ENCODE measurements around the gene SPHK2.
A peak's percentile ranks its signal among the peaks of the same experiment; 100 is the strongest.
"Not testable (repeated sequence)": the region's sequence is repeated elsewhere in the genome, so short reads cannot be mapped to it uniquely, and the experiment has no call there.

Gene SPHK2

GRCh38 chr19:48660852-48661710 is 41.8 kb downstream of the SPHK2 start:
- peak; percentile 93 to 95 (median 95) for DNase-seq

- DNase-seq: no peak
Observed at GRCh38 chr19:48661711-48662090, 42.4 kb downstream of the SPHK2 start.

- no peak for DNase-seq
Observed at GRCh38 chr19:48663667-48664066, 44.4 kb downstream of the SPHK2 start.

GRCh38 chr19:48664476-48664875 is 45.2 kb downstream of the SPHK2 start:
- DNase-seq: no peak

GRCh38 chr19:48665786-48666185 is 46.5 kb downstream of the SPHK2 start:
- DNase-seq: no peak

GRCh38 chr19:48668332-48668731 is 49.0 kb downstream of the SPHK2 start:
- no peak for DNase-seq

- DNase-seq: no peak
Observed at GRCh38 chr19:48668761-48669160, 49.5 kb downstream of the SPHK2 start.

- no peak for DNase-seq
Observed at GRCh38 chr19:48669903-48670668, 50.8 kb downstream of the SPHK2 start.

- DNase-seq: no peak
Observed at GRCh38 chr19:48670699-48671445, 51.6 kb downstream of the SPHK2 start.

GRCh38 chr19:48671446-48671995 is 52.2 kb downstream of the SPHK2 start:
- DNase-seq: no peak

- no peak for DNase-seq
Observed at GRCh38 chr19:48672994-48673393, 53.7 kb downstream of the SPHK2 start, which contains the start of gene NTN5. NTN5 (minus strand) TSS chr19:48673017; CDS start chr19:48670986, 2,031 bp downstream.

- no peak for DNase-seq
Observed at GRCh38 chr19:48673436-48674100, 54.3 kb downstream of the SPHK2 start.

GRCh38 chr19:48674216-48674809 is 55.0 kb downstream of the SPHK2 start:
- no peak for DNase-seq

- DNase-seq: peak; percentile 88 to 93 (median 90)
Observed at GRCh38 chr19:48674921-48675824, 55.9 kb downstream of the SPHK2 start.

- no peak for DNase-seq
Observed at GRCh38 chr19:48676487-48676886, 57.2 kb downstream of the SPHK2 start.

GRCh38 chr19:48676887-48677286 is 57.6 kb downstream of the SPHK2 start:
- no peak for DNase-seq

- no peak for DNase-seq
Observed at GRCh38 chr19:48678201-48678600, 58.9 kb downstream of the SPHK2 start.

GRCh38 chr19:48680006-48680405 is 60.7 kb downstream of the SPHK2 start:
- DNase-seq: not testable (repeated sequence)
